A549 treated with CORT108297 at 1 μM for 4 hours (cell line): ENCODE measurements around the gene DCK. TPM values are rescaled to one million over a fixed set of nuclear protein-coding genes. Genes with fewer than 3 reads are reported as not detected.

ENCODE experiments used
- total RNA-seq: library from RNA; stranded (reverse); fragments of 200-300 nt; extraction: Qiagen RNA extraction; gene quantifications from 5 replicates; pipeline ENCODE4 v1.2.3, GENCODE V29; 2022

DCK gene
- total RNA-seq, result 15.8 to 22.8 TPM (median 20.2 TPM) in 5 replicates

GRCh38 chr4:70993181-70994068, at the start of gene DCK:
DCK (plus strand) TSS chr4:70993649; CDS start chr4:70993836, 187 bp downstream.

Other genes with a start within 250 kb of the DCK start
- 72.8 to 95.4 TPM (median 77.6 TPM) in 5 replicates for gene GRSF1, start 153.8 kb upstream of the DCK start, total RNA-seq
- 4.7 to 7.0 TPM (median 6.4 TPM) in 5 replicates for gene MOB1B, start 91.3 kb upstream of the DCK start, total RNA-seq